GM12878 (cell line): Measurements from ENCODE around the gene BTBD1. TPM values are rescaled to one million over a fixed set of nuclear protein-coding genes. Genes with fewer than 3 reads are reported as not detected.

Source experiments
- ATAC-seq: fragments of 200-7000 bp; cut with Tn5 transposase; 3 replicates; pipeline ENCODE4 v1.9.1; 2020; ENCODE audit warnings: mild to moderate bottlenecking, moderate library complexity
- BruUV-seq: library from RNA; stranded (reverse); fragments of 400-500 nt; replicated peaks from 2 replicates; lab custom pipeline; 2021; lab: Mats Ljungman, UMichigan
- CTCF ChIA-PET: fragments of 300-600 bp; sonication (Branson Sonifier 250); formaldehyde crosslinking; extraction: SDS; loops from one replicate; lab custom pipeline; 2021; ENCODE audit warnings: inconsistent platforms; lab: Yijun Ruan, JAX
- POLR2A ChIA-PET: fragments of 350-600 bp; formaldehyde crosslinking; extraction: SDS; loops from one replicate; lab custom pipeline; 2021; ENCODE audit warnings: inconsistent platforms; lab: Charles Lee
- RAD21 ChIA-PET: fragments of 300-600 bp; sonication (Branson Sonifier 250); formaldehyde crosslinking; loops from one replicate; lab custom pipeline; 2023; ENCODE audit warnings: antibody characterized with exemption; ENCODE audit not compliant: unreplicated experiment; lab: Charles Lee
- SMC1A ChIA-PET: fragments of 300-600 bp; sonication (Branson Sonifier 250); formaldehyde crosslinking; loops from one replicate; lab custom pipeline; 2023; ENCODE audit not compliant: unreplicated experiment, uncharacterized antibody; lab: Charles Lee
- DNase-seq: peaks from one replicate; pipeline ENCODE4 v3.0.0-alpha.2; 2011; ENCODE audit warnings: low read depth, low spot score
- FAIRE-seq: peaks from 3 replicates; lab custom pipeline; 2011; peaks lifted over from hg19 to GRCh38; lab: Jason Lieb, UNC
- H2AFZ ChIP-seq: 2 replicates; pipeline ENCODE4 v1.6.0; 2011; ENCODE audit warnings: low read depth, low read length, control low read depth; ENCODE audit not compliant: control insufficient read depth
- H3K27ac ChIP-seq: 2 replicates; pipeline ENCODE4 v1.5.1; 2011; ENCODE audit warnings: control low read depth; ENCODE audit not compliant: control insufficient read depth, insufficient read depth
- H3K27me3 ChIP-seq, 2 experiments: replicated peaks in 1 of 2; 2 replicates each; pipeline versions ENCODE4 v1.6.0 to v1.6.1; 2011; ENCODE audit warnings: low read length in 1 of 2; ENCODE audit not compliant: control insufficient read depth in 2 of 2, insufficient read depth in 2 of 2
- H3K36me3 ChIP-seq, 2 experiments: 2 replicates each; pipeline ENCODE4 v1.5.1; 2011; ENCODE audit warnings: low read length in 1 of 2; ENCODE audit not compliant: control insufficient read depth in 2 of 2, insufficient read depth in 2 of 2
- H3K4me1 ChIP-seq: 2 replicates; pipeline ENCODE4 v1.6.1; 2011; ENCODE audit warnings: mild to moderate bottlenecking, low read length, moderate library complexity, mixed read lengths; ENCODE audit not compliant: control insufficient read depth, insufficient read depth
- H3K4me2 ChIP-seq: 2 replicates; pipeline ENCODE4 v1.6.0; 2011; ENCODE audit warnings: control low read depth; ENCODE audit not compliant: control insufficient read depth, insufficient read depth
- H3K4me3 ChIP-seq: fragments of 200-600 bp; sonication (generic); 2 replicates; pipeline ENCODE4 v1.5.1; 2016
- H3K79me2 ChIP-seq: 2 replicates; pipeline ENCODE4 v1.6.0; 2011; ENCODE audit warnings: low read length; ENCODE audit not compliant: control insufficient read depth, insufficient read depth
- H3K9ac ChIP-seq: 2 replicates; pipeline ENCODE4 v1.8.0; 2011; ENCODE audit warnings: low read length, control low read depth, mixed read lengths; ENCODE audit not compliant: control insufficient read depth, insufficient read depth
- H3K9me3 ChIP-seq: replicated peaks from 3 replicates; pipeline ENCODE4 v1.5.1; 2011; ENCODE audit warnings: mild to moderate bottlenecking, low read length; ENCODE audit not compliant: control insufficient read depth, insufficient read depth
- H4K20me1 ChIP-seq: 2 replicates; pipeline ENCODE4 v1.6.0; 2011; ENCODE audit not compliant: control insufficient read depth, insufficient read depth
- BCL3 ChIP-seq: IDR thresholded peaks from 2 replicates; pipeline ENCODE4 v1.6.1; 2011; ENCODE audit warnings: borderline replicate concordance, low read depth, mild to moderate bottlenecking, moderate library complexity, low read length; ENCODE audit not compliant: insufficient read depth, poor library complexity, severe bottlenecking
- IKZF1 ChIP-seq: fragments of 450-650 bp; conservative IDR thresholded peaks from 2 replicates; pipeline ENCODE4 v1.6.1; 2017; ENCODE audit warnings: antibody characterized with exemption, mild to moderate bottlenecking
- IKZF2 ChIP-seq, 2 experiments: fragments of 450-650 bp; IDR thresholded peaks; 2 replicates each; pipeline ENCODE4 v1.6.1; 2017; ENCODE audit warnings: mild to moderate bottlenecking in 2 of 2, moderate library complexity in 2 of 2
- SPI1 ChIP-seq: IDR thresholded peaks from 2 replicates; pipeline ENCODE4 v1.6.1; 2011; ENCODE audit warnings: low read depth, mild to moderate bottlenecking, low read length, moderate library complexity, borderline replicate concordance; ENCODE audit not compliant: insufficient read depth
- ZNF622 ChIP-seq: fragments of 450-650 bp; IDR thresholded peaks from 2 replicates; pipeline ENCODE4 v1.6.1; 2017; ENCODE audit warnings: mild to moderate bottlenecking, inconsistent platforms
- WGBS: methylation state at CpG from one replicate; pipeline ENCODE4 v1.1.6; 2016; ENCODE audit warnings: low lambda C conversion rate; ENCODE audit not compliant: insufficient replicate concordance, insufficient coverage; ENCODE audit errors: missing lambda C conversion rate; 5-methylcytosine and 5-hydroxymethylcytosine counted together
- in situ Hi-C: fragments of 300-500 bp; cut with MboI; formaldehyde crosslinking; loops from 9 replicates; pipeline ENCODE4 v1.14.3; 2018; ENCODE audit warnings: mixed read lengths
- intact Hi-C: fragments of 100-400 bp; cut with micrococcal nuclease; formaldehyde crosslinking; loops from one replicate; pipeline ENCODE4 v1.14.2; 2022; ENCODE audit not compliant: unreplicated experiment
- polyA plus RNA-seq, 11 experiments: library from polyadenylated mRNA; depleted of rRNA in 4 of 11; unstranded in 6 of 11; stranded (reverse) in 5 of 11; fragments of >200 nt; fragmentation: Nextera tagmentation in 4 of 11; fragmentation: Illumina TruSeq in 1 of 11; extraction: Ambion mirVana in 4 of 11; extraction: Trizol in 1 of 11; gene quantifications; 1 replicate in 1 of 11; 2 replicates in 10 of 11; pipeline versions ENCODE4 v1.2.1 to v1.2.3, GENCODE V29; 2011 to 2016; ENCODE audit warnings: inconsistent platforms in 2 of 11, missing spikeins in 2 of 11, low read depth in 1 of 11
- total RNA-seq, 4 experiments: library from RNA; depleted of rRNA in 3 of 4; stranded (reverse); fragments of >200 nt in 3 of 4; fragmentation: Illumina TruSeq in 1 of 4; extraction: Trizol in 1 of 4; gene quantifications; 2 replicates each; pipeline versions ENCODE4 v1.2.1 to v1.2.3, GENCODE V29; 2013 to 2021

The BTBD1 gene
- total and polyA plus RNA-seq, 10 of the 15 experiments (the other 5 are each of a cell fraction or from before 2014, with no cell fraction given), result 17.5 to 90.4 (median 73.1) TPM

GRCh38 chr15:83100097-83100646 is 33.1 kb upstream of the BTBD1 start:
- no TSS peak for BruUV-seq
- RAD21 ChIA-PET, result no interaction called here
- WGBS, result 3% methylated on average over 2 of the region's 2 CpGs
- peaks cover 3% of the 10 kb centered on the region; the same call in 1 of the 2 replicates for H3K4me1 ChIP-seq
- no peak overlapping the region for H3K4me3 ChIP-seq
- DNase-seq (no peak), FAIRE-seq (no peak), ATAC-seq (no peak)
- H3K9ac ChIP-seq, result no peak overlapping the region
- no peak overlapping the region for H2AFZ ChIP-seq
- H4K20me1 ChIP-seq, result no peaks in the 10 kb centered on the region
- POLR2A ChIA-PET, result interaction anchor here (0.5 kb wide), 1 partner anchor 40 kb away, joined by 4 read pairs; no protein-coding TSS in a partner anchor
- H3K36me3 ChIP-seq, result no peaks in the 10 kb centered on the region
- 0 out of 2 replicates have a peak, but pooled peaks have one; percentile 29 for TF ChIP-seq IKZF1
- peak; percentile 79; the same call in 1 of the 2 replicates for TF ChIP-seq SPI1
- peak; percentile 27 to 42; a peak in 2 of 4 replicates for TF ChIP-seq IKZF2 (IDR thresholded peaks at IDR 0.05)
- TF ChIP-seq ZNF622, result no peak
- no peaks in the 10 kb centered on the region for H3K9me3 ChIP-seq
- no peaks in the 10 kb centered on the region for H3K79me2 ChIP-seq
- intact Hi-C loops, result no loop called here
- SMC1A ChIA-PET, result interaction anchor here (1.2 kb wide), 1 partner anchor 20 kb away, joined by 3 read pairs; no protein-coding TSS in a partner anchor
- no peaks in the 10 kb centered on the region for H3K27me3 ChIP-seq
- H3K27ac ChIP-seq, result no peak overlapping the region
- in situ Hi-C loops, result no loop called here
- H3K4me2 ChIP-seq, result no peak overlapping the region
- CTCF ChIA-PET, result no interaction called here

- Histone ChIP-seq H3K4me1 (peaks cover 3% of the 10 kb centered on the region; the same call in 1 of the 2 replicates), H3K4me3 (no peak overlapping the region), H3K9me3 (no peaks in the 10 kb centered on the region), H3K27me3 (no peaks in the 10 kb centered on the region), H4K20me1 (no peaks in the 10 kb centered on the region), H3K27ac (no peak overlapping the region), H3K4me2 (no peak overlapping the region), H3K79me2 (no peaks in the 10 kb centered on the region), H3K36me3 (no peaks in the 10 kb centered on the region), H2AFZ (no peak overlapping the region), H3K9ac (no peak overlapping the region)
- FAIRE-seq (peak; percentile 41), ATAC-seq (no peak), DNase-seq (no peak)
- WGBS, result 23% methylated on average over 2 of the region's 2 CpGs
- ChIA-PET POLR2A (no interaction called here), RAD21 (no interaction called here), CTCF (interaction anchor here (0.7 kb wide), 1 partner anchor 1562 kb away, joined by 3 read pairs; no protein-coding TSS in a partner anchor), SMC1A (no interaction called here)
- intact Hi-C loops (no loop called here), in situ Hi-C loops (no loop called here)
- BruUV-seq, result no TSS peak
- TF ChIP-seq BCL3, result no peak
Measured at GRCh38 chr15:83099290-83099689, 32.2 kb upstream of the BTBD1 start.
